Measurements from ENCODE around the gene CNTRL.
"Not testable (repeated sequence)": the region's sequence is repeated elsewhere in the genome, so short reads cannot be mapped to it uniquely, and the experiment has no call there.

Gene CNTRL

GRCh38 chr9:121074370-121075250 lies at the start of gene CNTRL:
Gene CNTRL (plus strand): TSS chr9:121074955. CDS start chr9:121088327, 13,372 bp downstream.
- DNase-seq: peak; percentile 91 to 95 (median 94)

GRCh38 chr9:121026260-121026691 lies 48.5 kb upstream of the CNTRL start:
- no peak for DNase-seq

- no peak for DNase-seq
These were observed 48.0 kb upstream of the CNTRL start for GRCh38 chr9:121026768-121027167.

GRCh38 chr9:121028285-121028684 lies 46.5 kb upstream of the CNTRL start:
- not testable (repeated sequence) for DNase-seq

GRCh38 chr9:121029469-121029868 lies 45.3 kb upstream of the CNTRL start:
- DNase-seq: no peak

GRCh38 chr9:121034529-121034928 lies 40.2 kb upstream of the CNTRL start:
- no peak for DNase-seq

GRCh38 chr9:121035717-121036116 lies 39.0 kb upstream of the CNTRL start:
- not testable (repeated sequence) for DNase-seq

GRCh38 chr9:121038362-121038761 lies 36.4 kb upstream of the CNTRL start:
- no peak for DNase-seq

- DNase-seq: no peak
These were observed 36.0 kb upstream of the CNTRL start for GRCh38 chr9:121038804-121039203.

GRCh38 chr9:121048175-121048574 lies 26.6 kb upstream of the CNTRL start:
- DNase-seq: no peak

GRCh38 chr9:121048618-121049017 lies 26.1 kb upstream of the CNTRL start:
- DNase-seq: no peak

GRCh38 chr9:121050128-121050988 lies 24.4 kb upstream of the CNTRL start, which contains the start of gene C5:
Gene C5 (minus strand): TSS chr9:121050275. CDS start chr9:121050246, 29 bp downstream.
- no peak for DNase-seq

GRCh38 chr9:121053544-121053943 lies 21.2 kb upstream of the CNTRL start:
- DNase-seq: no peak

GRCh38 chr9:121055642-121056143 lies 19.1 kb upstream of the CNTRL start:
- peak in 1 of 3 donors; percentile 17 for DNase-seq

GRCh38 chr9:121057821-121058220 lies 16.9 kb upstream of the CNTRL start:
- DNase-seq: no peak

- DNase-seq: no peak
These were observed 15.2 kb upstream of the CNTRL start for GRCh38 chr9:121059513-121059912.

GRCh38 chr9:121059998-121060636 lies 14.6 kb upstream of the CNTRL start:
- peak; percentile 78 to 86 (median 82) for DNase-seq

GRCh38 chr9:121066850-121067249 lies 7.9 kb upstream of the CNTRL start:
- DNase-seq: no peak

- peak in 1 of 3 donors; percentile 16 for DNase-seq
These were observed 7.1 kb upstream of the CNTRL start for GRCh38 chr9:121067640-121068039.

GRCh38 chr9:121069396-121069795 lies 5.4 kb upstream of the CNTRL start:
- DNase-seq: peak in 2 of 3 donors; percentile 49 to 50

- DNase-seq: peak in 1 of 3 donors; percentile 9
These were observed 3.4 kb upstream of the CNTRL start for GRCh38 chr9:121071370-121071755.

- DNase-seq: peak; percentile 42 to 64 (median 60)
These were observed 2.9 kb upstream of the CNTRL start for GRCh38 chr9:121071756-121072421.
